T follicular helper cell (primary cell): ENCODE results near the gene IPO9.
A peak's percentile ranks its signal among the peaks of the same experiment; 100 is the strongest.
"Not testable (repeated sequence)": the region's sequence is repeated elsewhere in the genome, so short reads cannot be mapped to it uniquely, and the experiment has no call there.

ENCODE experiments used
- DNase-seq: peaks from one replicate; pipeline ENCODE4 v3.0.0-alpha.2; 2020; ENCODE audit warnings: low read depth

The IPO9 gene

GRCh38 chr1:201889090-201889968 lies 60.4 kb downstream of the IPO9 start:
- DNase-seq: no peak

GRCh38 chr1:201890223-201890622 lies 61.3 kb downstream of the IPO9 start:
- DNase-seq: no peak

GRCh38 chr1:201890806-201891450 lies 62.0 kb downstream of the IPO9 start:
- DNase-seq: no peak

DNA sequence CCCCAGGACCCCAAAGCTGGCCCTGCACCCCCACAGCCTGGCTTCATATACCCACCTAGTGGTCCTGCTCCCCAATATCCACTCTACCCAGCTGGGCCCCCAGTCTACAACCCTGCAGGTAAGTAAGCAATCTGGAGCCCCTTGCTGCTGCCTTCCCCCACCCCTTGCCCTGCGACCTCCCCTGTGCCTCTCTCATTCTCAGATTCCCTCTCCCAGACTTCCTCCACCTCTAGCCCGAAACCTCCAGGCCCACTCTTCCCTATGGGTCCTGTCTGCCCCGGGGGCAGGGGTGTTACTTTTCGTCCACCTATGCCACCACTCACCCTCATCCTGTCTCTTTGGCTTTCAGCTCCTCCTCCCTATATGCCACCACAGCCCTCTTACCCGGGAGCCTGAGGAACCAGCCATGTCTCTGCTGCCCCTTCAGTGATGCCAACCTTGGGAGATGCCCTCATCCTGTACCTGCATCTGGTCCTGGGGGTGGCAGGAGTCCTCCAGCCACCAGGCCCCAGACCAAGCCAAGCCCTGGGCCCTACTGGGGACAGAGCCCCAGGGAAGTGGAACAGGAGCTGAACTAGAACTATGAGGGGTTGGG lies 62.6 kb downstream of the IPO9 start:
- no peak for DNase-seq

GRCh38 chr1:201892211-201892610 lies 63.3 kb downstream of the IPO9 start:
- no peak for DNase-seq

- no peak for DNase-seq
These were observed 64.5 kb downstream of the IPO9 start for GRCh38 chr1:201893431-201893830.

DNA sequence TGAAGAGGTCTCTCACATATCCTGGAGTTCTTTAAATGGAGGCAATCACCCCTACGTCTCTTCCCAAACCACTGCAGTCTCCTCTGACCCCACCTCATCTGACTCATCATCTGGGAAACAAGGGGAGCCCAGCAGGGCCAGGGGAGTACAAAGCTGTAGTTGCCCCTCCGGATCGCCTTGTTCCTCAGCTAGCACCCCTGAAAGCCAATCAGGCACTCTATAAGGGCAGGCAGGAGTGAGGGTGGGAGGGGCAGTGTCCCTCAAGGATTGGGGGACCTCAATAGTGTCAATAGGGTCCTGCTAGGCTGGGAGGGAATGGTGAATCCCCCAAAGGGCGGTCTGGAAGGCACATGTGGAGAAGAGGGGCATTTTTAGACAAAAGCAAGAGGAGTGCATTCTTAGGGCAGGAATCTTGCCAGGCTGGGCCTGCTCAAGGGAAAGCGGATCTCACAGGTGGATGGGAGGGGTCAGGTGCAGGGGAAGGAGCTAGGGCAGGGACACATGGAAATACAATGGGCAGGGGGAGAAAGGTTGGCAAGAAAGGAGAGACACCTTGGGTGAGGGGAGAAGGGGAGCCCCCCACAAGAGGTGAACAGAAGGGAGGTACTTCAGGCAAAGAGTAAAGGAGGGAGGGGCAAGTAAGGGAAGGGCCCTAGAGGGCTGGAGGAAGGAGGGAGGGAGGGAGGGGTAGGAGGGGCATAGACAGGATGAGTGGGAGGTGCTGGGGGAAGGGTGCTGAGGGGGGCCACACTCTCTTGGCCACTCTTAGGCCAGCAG lies 65.6 kb downstream of the IPO9 start:
- no peak for DNase-seq

DNA sequence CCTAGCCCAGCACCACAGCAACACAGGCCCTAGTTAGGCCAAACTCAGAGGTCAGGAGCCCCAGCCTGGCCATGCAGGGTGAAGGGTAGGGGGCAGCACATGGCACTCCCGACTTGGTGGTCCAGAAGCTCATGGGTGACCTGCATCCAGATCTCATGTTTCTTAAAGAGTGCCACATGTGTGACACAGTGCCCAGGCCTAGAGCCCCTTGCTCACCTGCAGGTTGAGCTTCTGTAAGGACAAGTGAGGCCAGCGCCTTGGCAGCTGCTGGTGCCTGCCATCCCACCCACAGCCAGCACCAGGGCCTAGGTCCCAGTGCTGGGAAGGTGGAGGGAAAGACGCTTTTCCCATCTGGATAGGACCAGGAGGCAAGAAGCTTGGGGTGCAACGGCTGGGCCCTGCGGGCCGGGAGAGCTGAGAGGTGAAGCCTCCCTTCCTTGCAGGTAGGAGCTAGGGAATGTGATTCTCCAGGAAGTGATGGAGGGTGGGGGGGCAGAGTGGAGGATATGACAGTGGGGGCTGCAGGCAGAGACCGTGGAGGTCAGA lies 66.2 kb downstream of the IPO9 start:
- no peak for DNase-seq

- DNase-seq: peak; percentile 66
These were observed 67.2 kb downstream of the IPO9 start for GRCh38 chr1:201895913-201896807.

GRCh38 chr1:201896951-201897391 lies 68.0 kb downstream of the IPO9 start:
- no peak for DNase-seq

GRCh38 chr1:201898240-201898894 lies 69.4 kb downstream of the IPO9 start:
- DNase-seq: no peak

GRCh38 chr1:201898992-201899391 lies 70.0 kb downstream of the IPO9 start:
- DNase-seq: no peak

GRCh38 chr1:201899683-201900429 lies 70.9 kb downstream of the IPO9 start:
- DNase-seq: no peak

DNA sequence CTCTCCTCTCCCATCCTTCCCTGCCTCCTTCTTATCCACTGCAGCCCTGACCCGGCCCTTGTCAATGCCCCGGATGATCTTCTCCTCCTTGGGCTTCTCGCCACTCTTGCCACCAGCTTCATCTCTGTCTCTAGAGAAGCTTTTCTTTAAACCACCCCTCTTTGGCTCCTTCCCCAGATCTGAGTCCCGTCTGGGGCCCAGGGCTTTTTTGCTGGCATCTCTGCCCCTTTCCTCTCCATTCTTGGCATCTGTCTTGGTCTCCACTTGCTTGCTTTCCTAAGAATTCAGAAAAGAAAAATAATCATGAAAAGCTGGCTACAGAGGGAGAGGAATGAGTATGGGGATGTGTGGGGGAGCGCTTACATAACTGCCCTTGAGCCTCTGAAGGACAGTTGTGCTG lies 71.5 kb downstream of the IPO9 start:
- DNase-seq: no peak

GRCh38 chr1:201901036-201901435 lies 72.1 kb downstream of the IPO9 start:
- not testable (repeated sequence) for DNase-seq

GRCh38 chr1:201902198-201902597 lies 73.2 kb downstream of the IPO9 start:
- no peak for DNase-seq

- no peak for DNase-seq
These were observed 74.2 kb downstream of the IPO9 start for GRCh38 chr1:201903135-201903534.

DNA sequence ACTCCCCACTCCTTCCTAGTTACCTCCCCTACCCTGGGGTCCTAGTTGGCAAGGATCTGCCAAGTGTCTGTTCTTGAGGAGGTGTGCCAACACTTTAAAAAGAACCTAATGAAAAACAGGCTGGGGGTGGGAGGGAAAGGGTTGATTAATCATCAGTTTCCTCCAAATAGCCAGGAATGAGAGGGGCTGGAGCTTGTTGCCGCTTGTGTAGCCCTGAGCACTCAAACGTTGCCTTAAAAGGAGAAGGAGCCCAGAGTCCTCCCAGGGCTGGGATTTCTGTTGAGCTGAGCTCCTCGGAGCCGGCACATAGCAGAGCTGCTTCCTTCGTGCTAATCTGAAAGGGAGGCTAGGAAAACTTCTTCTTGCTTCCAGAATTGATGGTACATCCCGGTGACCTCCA lies 75.6 kb downstream of the IPO9 start:
- DNase-seq: no peak

GRCh38 chr1:201905234-201905890 lies 76.4 kb downstream of the IPO9 start:
- DNase-seq: no peak
